GM21737 (cell line): Measurements from ENCODE around the gene TMEM131L.
A peak's percentile ranks its signal among the peaks of the same experiment; 100 is the strongest.

Experiments used
- ATAC-seq: cut with Tn5 transposase; IDR thresholded peaks from one replicate; pipeline ENCODE4 v1.9.1; 2021; ENCODE audit warnings: mild to moderate bottlenecking, moderate library complexity; ENCODE audit not compliant: unreplicated experiment

The TMEM131L gene

GRCh38 chr4:153570228-153570973, 104.2 kb downstream of the TMEM131L start:
- ATAC-seq = peak; percentile 50

GRCh38 chr4:153571006-153571545, 104.9 kb downstream of the TMEM131L start:
- ATAC-seq = no peak

- no peak for ATAC-seq
Observed at GRCh38 chr4:153572609-153573008, 106.4 kb downstream of the TMEM131L start.

- no peak for ATAC-seq
Observed at GRCh38 chr4:153573221-153573620, 107.1 kb downstream of the TMEM131L start.

GRCh38 chr4:153573881-153574802, 108.0 kb downstream of the TMEM131L start:
- no peak for ATAC-seq

- no peak for ATAC-seq
Observed at GRCh38 chr4:153576443-153576774, 110.2 kb downstream of the TMEM131L start.

- ATAC-seq = no peak
Observed at GRCh38 chr4:153577053-153577452, 110.9 kb downstream of the TMEM131L start.

GRCh38 chr4:153579410-153579809, 113.2 kb downstream of the TMEM131L start:
- ATAC-seq = no peak

GRCh38 chr4:153579872-153580271, 113.7 kb downstream of the TMEM131L start:
- no peak for ATAC-seq

- no peak for ATAC-seq
Observed at GRCh38 chr4:153582954-153583702, 117.0 kb downstream of the TMEM131L start.

- no peak for ATAC-seq
Observed at GRCh38 chr4:153585026-153585425, 118.9 kb downstream of the TMEM131L start.

- ATAC-seq = no peak
Observed at GRCh38 chr4:153589703-153590595, 123.8 kb downstream of the TMEM131L start.

- ATAC-seq = no peak
Observed at GRCh38 chr4:153591441-153591840, 125.3 kb downstream of the TMEM131L start.

GRCh38 chr4:153592064-153592463, 125.9 kb downstream of the TMEM131L start:
- no peak for ATAC-seq

GRCh38 chr4:153593161-153593560, 127.0 kb downstream of the TMEM131L start:
- ATAC-seq = no peak

GRCh38 chr4:153594210-153594609, 128.1 kb downstream of the TMEM131L start:
- no peak for ATAC-seq

- ATAC-seq = no peak
Observed at GRCh38 chr4:153595894-153596601, 129.9 kb downstream of the TMEM131L start.

- no peak for ATAC-seq
Observed at GRCh38 chr4:153602758-153603157, 136.6 kb downstream of the TMEM131L start.

GRCh38 chr4:153603258-153603657, 137.1 kb downstream of the TMEM131L start:
- no peak for ATAC-seq
